Endodermal cell (in vitro differentiated cells): ENCODE measurements around the gene SLC38A3. TPM values are rescaled to one million over a fixed set of nuclear protein-coding genes. Genes with fewer than 3 reads are reported as not detected.

Experiments
- DNase-seq: peaks from one replicate; pipeline ENCODE4 v3.0.0-alpha.2; 2017
- H3K27ac ChIP-seq: 2 replicates; pipeline ENCODE4 v1.5.1; 2013; ENCODE audit warnings: mild to moderate bottlenecking, low read depth, low read length, moderate library complexity
- H3K27me3 ChIP-seq: 2 replicates; pipeline ENCODE4 v1.6.1; 2013; ENCODE audit warnings: mild to moderate bottlenecking, low read length, moderate library complexity; ENCODE audit not compliant: insufficient read depth, control insufficient read depth, poor library complexity, severe bottlenecking
- H3K36me3 ChIP-seq: 2 replicates; pipeline ENCODE4 v1.7.0; 2013; ENCODE audit warnings: mild to moderate bottlenecking, low read length, moderate library complexity; ENCODE audit not compliant: control insufficient read depth, insufficient read depth
- H3K4me1 ChIP-seq: one replicate; pipeline ENCODE4 v1.7.0; 2013; ENCODE audit warnings: low read length; ENCODE audit not compliant: control insufficient read depth, insufficient read depth
- H3K4me3 ChIP-seq: 2 replicates; pipeline ENCODE4 v1.5.1; 2013; ENCODE audit warnings: mild to moderate bottlenecking, low read length, moderate library complexity
- H3K9ac ChIP-seq: 2 replicates; pipeline ENCODE4 v1.6.1; 2013; ENCODE audit warnings: mild to moderate bottlenecking, low read length, moderate library complexity; ENCODE audit not compliant: poor library complexity, severe bottlenecking; ENCODE audit errors: extremely low read depth
- H3K9me3 ChIP-seq: 2 replicates; pipeline ENCODE4 v1.6.1; 2013; ENCODE audit warnings: mild to moderate bottlenecking, low read length, moderate library complexity; ENCODE audit not compliant: control insufficient read depth
- H3K27ac Mint-ChIP-seq: 2 replicates; pipeline ENCODE4 v1.8.0; 2020; ENCODE audit warnings: mixed read lengths
- H3K27me3 Mint-ChIP-seq: 2 replicates; pipeline ENCODE4 v1.8.0; 2021; ENCODE audit warnings: mild to moderate bottlenecking, mixed read lengths; ENCODE audit not compliant: insufficient read depth
- H3K36me3 Mint-ChIP-seq: 2 replicates; pipeline ENCODE4 v1.8.0; 2020; ENCODE audit warnings: low read depth, mixed read lengths
- H3K4me1 Mint-ChIP-seq: 2 replicates; pipeline ENCODE4 v1.8.0; 2020; ENCODE audit warnings: mixed read lengths
- H3K4me3 Mint-ChIP-seq: 2 replicates; pipeline ENCODE4 v1.8.0; 2020; ENCODE audit warnings: mild to moderate bottlenecking, moderate library complexity, mixed read lengths
- H3K9me3 Mint-ChIP-seq: 2 replicates; pipeline ENCODE4 v1.8.0; 2020; ENCODE audit warnings: mild to moderate bottlenecking, mixed read lengths
- CTCF ChIP-seq: fragments of 200-600 bp; sonication (generic); conservative IDR thresholded peaks from 2 replicates; pipeline ENCODE4 v1.5.0; 2021; ENCODE audit warnings: antibody characterized with exemption, mild to moderate bottlenecking
- WGBS, 2 experiments: methylation state at CpG; one replicate each; pipeline versions ENCODE4 v1.1.5 to v1.1.7; 2013; ENCODE audit warnings: missing lambda C conversion rate in 2 of 2, mixed read lengths in 1 of 2; ENCODE audit not compliant: insufficient coverage in 1 of 2, insufficient read length in 1 of 2; 5-methylcytosine and 5-hydroxymethylcytosine counted together
- total RNA-seq, 2 donors: library from RNA; stranded (reverse); fragmentation: NEBNext Ultra II Directional in 1 of 2; extraction: Animal tissue kit (Norgen Biotek cat#: 25700) in 1 of 2; gene quantifications; 2 replicates in 1 of 2; 3 replicates in 1 of 2; pipeline ENCODE4 v1.2.1, GENCODE V29; 2021

Gene SLC38A3
- total RNA-seq, 2 donors from 2014 or later = 1.5 to 1.9 TPM

GRCh38 chr3:50235716-50236483, 30.8 kb downstream of the SLC38A3 start, which contains the start of gene GNAI2:
GNAI2 (plus strand) TSS chr3:50236204; CDS start chr3:50236336, 132 bp downstream.
- DNase-seq = peak; percentile 100
- Mint-ChIP-seq H3K9me3 (no peaks in the 10 kb centered on the region), H3K27me3 (no peaks in the 10 kb centered on the region), H3K27ac (peak within 1 kb of the TSS; percentile 95), H3K36me3 (peaks cover 2% of the 10 kb centered on the region), H3K4me1 (peaks cover 39% of the 10 kb centered on the region), H3K4me3 (peak within 1 kb of the TSS; percentile 96)
- Histone ChIP-seq H3K4me3 (peak within 1 kb of the TSS; percentile 94), H3K4me1 (peaks cover 21% of the 10 kb centered on the region), H3K9ac (peak within 1 kb of the TSS; percentile 81), H3K27me3 (no peaks in the 10 kb centered on the region), H3K9me3 (no peaks in the 10 kb centered on the region), H3K36me3 (peaks cover 4% of the 10 kb centered on the region), H3K27ac (peak within 1 kb of the TSS; percentile 58)
- no peak for TF ChIP-seq CTCF
- WGBS, 2 experiments = 0 to 1% methylated on average over 29 to 75 of the region's 75 CpGs

GRCh38 chr3:50236484-50237132, 31.5 kb downstream of the SLC38A3 start:
- H3K9me3 ChIP-seq = no peaks in the 10 kb centered on the region
- Mint-ChIP-seq H3K9me3 (no peaks in the 10 kb centered on the region), H3K36me3 (peaks cover 2% of the 10 kb centered on the region), H3K4me3 (peak overlapping the region; percentile 96), H3K27ac (peak overlapping the region; percentile 95), H3K4me1 (peaks cover 46% of the 10 kb centered on the region), H3K27me3 (no peaks in the 10 kb centered on the region)
- TF ChIP-seq CTCF = no peak
- no peak overlapping the region for H3K27ac ChIP-seq
- H3K4me3 ChIP-seq = peak overlapping the region; percentile 94
- WGBS, 2 experiments = 2% methylated on average over 10 to 13 of the region's 13 CpGs
- H3K36me3 ChIP-seq = peaks cover 4% of the 10 kb centered on the region
- peaks cover 28% of the 10 kb centered on the region for H3K4me1 ChIP-seq
- H3K9ac ChIP-seq = peak overlapping the region; percentile 81
- H3K27me3 ChIP-seq = no peaks in the 10 kb centered on the region
- DNase-seq = peak; percentile 67

- peak overlapping the region; percentile 94 for H3K4me3 ChIP-seq
- H3K9me3 ChIP-seq = no peaks in the 10 kb centered on the region
- peaks cover 2% of the 10 kb centered on the region for H3K36me3 Mint-ChIP-seq
- 5 to 8% methylated on average over 4 to 7 of the region's 7 CpGs for WGBS, 2 experiments
- H3K27me3 Mint-ChIP-seq = no peaks in the 10 kb centered on the region
- H3K9ac ChIP-seq = peak overlapping the region; percentile 81
- peak overlapping the region; percentile 96 for H3K4me3 Mint-ChIP-seq
- H3K27ac Mint-ChIP-seq = peak overlapping the region; percentile 95
- peak; percentile 82 for DNase-seq
- H3K4me1 Mint-ChIP-seq = peaks cover 50% of the 10 kb centered on the region
- peaks cover 34% of the 10 kb centered on the region for H3K4me1 ChIP-seq
- H3K36me3 ChIP-seq = peaks cover 4% of the 10 kb centered on the region
- H3K27me3 ChIP-seq = no peaks in the 10 kb centered on the region
- H3K27ac ChIP-seq = peak overlapping the region; percentile 3
- no peaks in the 10 kb centered on the region for H3K9me3 Mint-ChIP-seq
- no peak for TF ChIP-seq CTCF
Measured at GRCh38 chr3:50237133-50237651, 32.1 kb downstream of the SLC38A3 start.
